ENCODE results near the gene VCAN. TPM values are rescaled to one million over a fixed set of nuclear protein-coding genes. Genes with fewer than 3 reads are reported as not detected.

The VCAN gene
- total and polyA plus RNA-seq, 2 donors from 2014 or later, result 2.1 to 226 TPM

GRCh38 chr5:83614841-83615240, 143.3 kb downstream of the VCAN start:
- no peaks in the 10 kb centered on the region for H3K4me1 ChIP-seq (ENCODE audit: control insufficient read depth in 2 of 3, insufficient read depth in 2 of 3, low read depth in 1 of 3, low read length in 3 of 3)
- DNase-seq (no peak), FAIRE-seq (no peak)
- intact Hi-C loops (cut with DNase I), result no loop called here
- H3K9me3 ChIP-seq (ENCODE audit: control insufficient read depth in 2 of 3, insufficient read depth in 1 of 3, low read length in 3 of 3), result peaks cover 0 to 4% (median 0%) of the 10 kb centered on the region in 3 donors
- H3K36me3 ChIP-seq (ENCODE audit: control insufficient read depth in 2 of 3, insufficient read depth in 3 of 3, low read length in 3 of 3), result no peaks in the 10 kb centered on the region
- no peak overlapping the region for H3K9ac ChIP-seq (ENCODE audit: low read length in 3 of 3)
- H3K4me3 ChIP-seq (ENCODE audit: low read length in 3 of 3), result no peak overlapping the region
- no peak for TF ChIP-seq CTCF (IDR thresholded peaks at IDR 0.05; ENCODE audit: borderline replicate concordance, extremely low read depth, insufficient read depth)
- H3K27me3 ChIP-seq (ENCODE audit: control insufficient read depth, insufficient read depth, low read length), result no peaks in the 10 kb centered on the region
- H3K27ac ChIP-seq (ENCODE audit: low read depth in 2 of 2, low read length in 2 of 2), result no peak overlapping the region

DNA sequence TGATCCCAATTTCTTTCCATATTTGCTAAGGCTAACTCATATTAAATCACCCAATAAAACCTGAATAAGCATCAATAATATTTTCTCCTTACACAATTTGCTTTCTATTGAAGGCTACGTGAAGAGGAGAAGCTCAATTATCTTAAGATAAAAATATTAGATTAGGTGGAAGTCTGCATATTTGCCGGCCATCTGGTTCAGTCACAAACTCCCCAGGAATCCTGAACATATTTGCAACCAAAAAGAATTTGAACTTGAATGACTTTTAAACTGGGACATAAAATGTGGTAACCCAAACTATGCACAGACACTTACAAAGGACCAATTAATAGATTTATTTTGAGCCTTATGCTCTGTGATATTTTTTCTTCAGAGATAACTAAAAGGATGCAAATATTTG, 156.8 kb downstream of the VCAN start:
- intact Hi-C loops (cut with DNase I), result no loop called here
- FAIRE-seq, result no peak
- no peaks in the 10 kb centered on the region for H3K4me1 ChIP-seq (ENCODE audit: control insufficient read depth in 2 of 3, insufficient read depth in 2 of 3, low read depth in 1 of 3, low read length in 3 of 3)

More for the DNA sequence above, 156.8 kb downstream of the VCAN start:
- Histone ChIP-seq H3K27me3 (ENCODE audit: control insufficient read depth, insufficient read depth, low read length) (no peaks in the 10 kb centered on the region), H3K9me3 (ENCODE audit: control insufficient read depth in 2 of 3, insufficient read depth in 1 of 3, low read length in 3 of 3) (no peaks in the 10 kb centered on the region), H3K9ac (ENCODE audit: low read length in 3 of 3) (no peak overlapping the region), H3K4me3 (ENCODE audit: low read length in 3 of 3) (no peak overlapping the region), H3K36me3 (ENCODE audit: control insufficient read depth in 2 of 3, insufficient read depth in 3 of 3, low read length in 3 of 3) (no peaks in the 10 kb centered on the region), H3K27ac (ENCODE audit: low read depth in 2 of 2, low read length in 2 of 2) (no peak overlapping the region)
- TF ChIP-seq CTCF (IDR thresholded peaks at IDR 0.05; ENCODE audit: borderline replicate concordance, extremely low read depth, insufficient read depth), result no peak
- no peak for DNase-seq

Other genes starting within 250 kb of the VCAN start
- gene HAPLN1, start 249.1 kb downstream of the VCAN start, total RNA-seq, result 0.19 TPM
- gene HAPLN1, start 249.1 kb downstream of the VCAN start, polyA plus RNA-seq (ENCODE audit: insufficient read depth, low read depth, low replicate concordance), result 0.06 TPM

Data from kidney (tissue), 14 donors.